PC-3 (cell line): ENCODE results near the gene RIC1. TPM values are rescaled to one million over a fixed set of nuclear protein-coding genes. Genes with fewer than 3 reads are reported as not detected.

Experiments used
- ATAC-seq: fragments of 200-7000 bp; cut with Tn5 transposase; 2 replicates; pipeline ENCODE4 v1.9.1; 2020; ENCODE audit warnings: mild to moderate bottlenecking, moderate library complexity
- BruUV-seq: library from RNA; stranded (reverse); fragments of 400-500 nt; replicated peaks from 2 replicates; lab custom pipeline; 2021; lab: Mats Ljungman, UMichigan
- CTCF ChIA-PET: fragments of 300-600 bp; sonication (Branson Sonifier 250); formaldehyde crosslinking; loops from one replicate; lab custom pipeline; 2022; ENCODE audit warnings: antibody characterized with exemption; lab: Charles Lee
- POLR2A ChIA-PET: fragments of 300-600 bp; sonication (Branson Sonifier 250); formaldehyde crosslinking; loops from one replicate; lab custom pipeline; 2022; ENCODE audit warnings: antibody characterized with exemption; ENCODE audit not compliant: unreplicated experiment; lab: Charles Lee
- DNase-seq: peaks from one replicate; pipeline ENCODE4 v3.0.0-alpha.2; 2015
- H2AFZ ChIP-seq: fragments of 300-600 bp; sonication (generic); 2 replicates; pipeline ENCODE4 v1.6.0; 2016; ENCODE audit warnings: antibody characterized with exemption, low read length
- H3F3A ChIP-seq: fragments of 300-600 bp; sonication (generic); one replicate; pipeline ENCODE4 v1.6.0; 2017; ENCODE audit warnings: antibody characterized with exemption, low read length, control low read depth, mild to moderate bottlenecking; ENCODE audit not compliant: unreplicated experiment
- H3K27ac ChIP-seq: fragments of 300-600 bp; sonication (generic); 2 replicates; pipeline ENCODE4 v1.5.1; 2016; ENCODE audit warnings: mild to moderate bottlenecking, low read length
- H3K27me3 ChIP-seq: fragments of 300-600 bp; sonication (generic); 2 replicates; pipeline ENCODE4 v1.6.1; 2016; ENCODE audit warnings: low read length, mixed read lengths
- H3K36me3 ChIP-seq: fragments of 300-600 bp; sonication (generic); 2 replicates; pipeline ENCODE4 v1.6.1; 2016; ENCODE audit warnings: low read depth, mixed run types, low read length, mixed read lengths
- H3K4me1 ChIP-seq: fragments of 300-600 bp; sonication (generic); 2 replicates; pipeline ENCODE4 v1.5.1; 2016; ENCODE audit warnings: low read length; ENCODE audit not compliant: insufficient read depth
- H3K4me2 ChIP-seq: fragments of 300-600 bp; sonication (generic); 2 replicates; pipeline ENCODE4 v1.6.0; 2016; ENCODE audit warnings: low read length
- H3K4me3 ChIP-seq: fragments of 300-600 bp; sonication (generic); 2 replicates; pipeline ENCODE4 v1.5.1; 2016; ENCODE audit warnings: mild to moderate bottlenecking, low read length, mixed read lengths
- H3K79me2 ChIP-seq: fragments of 300-600 bp; sonication (generic); 2 replicates; pipeline ENCODE4 v1.6.1; 2017; ENCODE audit warnings: low read length, mixed read lengths
- H3K9ac ChIP-seq: fragments of 300-600 bp; sonication (generic); 2 replicates; pipeline ENCODE4 v1.6.0; 2016; ENCODE audit warnings: mild to moderate bottlenecking, low read length
- H3K9me2 ChIP-seq: fragments of 300-600 bp; sonication (generic); replicated peaks from 2 replicates; pipeline ENCODE4 v1.6.1; 2016; ENCODE audit warnings: mixed run types, low read length, mixed read lengths
- H3K9me3 ChIP-seq: fragments of 300-600 bp; sonication (generic); 2 replicates; pipeline ENCODE4 v1.6.1; 2016; ENCODE audit warnings: low read length, mixed read lengths
- H4K20me1 ChIP-seq: fragments of 300-600 bp; sonication (generic); 2 replicates; pipeline ENCODE4 v1.6.1; 2016; ENCODE audit warnings: low read length, mixed read lengths
- EZH2 ChIP-seq: fragments of 300-600 bp; sonication (generic); IDR thresholded peaks from one replicate; pipeline ENCODE4 v1.6.1; 2017; ENCODE audit warnings: antibody characterized with exemption, mild to moderate bottlenecking, low read length; ENCODE audit not compliant: unreplicated experiment
- EZH2phosphoT487 ChIP-seq: fragments of 300-600 bp; sonication (generic); IDR thresholded peaks from 2 replicates; pipeline ENCODE4 v1.6.1; 2018; ENCODE audit warnings: mild to moderate bottlenecking, antibody characterized with exemption, low read length, borderline replicate concordance
- intact Hi-C: fragments of 100-400 bp; cut with micrococcal nuclease; formaldehyde crosslinking; loops from 2 replicates; pipeline ENCODE4 v1.9.0; 2023
- total RNA-seq: library from RNA; depleted of rRNA; stranded (reverse); fragments of >200 nt; gene quantifications from 2 replicates; pipeline ENCODE4 v1.2.3, GENCODE V29; 2014
- TF ChIP-seq, protein P1 (sequence below): fragments of 300-600 bp; sonication (generic); conservative IDR thresholded peaks from 2 replicates; pipeline ENCODE4 v1.5.1; 2017; ENCODE audit warnings: antibody characterized with exemption, low read depth, mild to moderate bottlenecking, low read length

RIC1 gene
- total RNA-seq, 1 experiment from 2014 or later = 16.0 TPM

DNA sequence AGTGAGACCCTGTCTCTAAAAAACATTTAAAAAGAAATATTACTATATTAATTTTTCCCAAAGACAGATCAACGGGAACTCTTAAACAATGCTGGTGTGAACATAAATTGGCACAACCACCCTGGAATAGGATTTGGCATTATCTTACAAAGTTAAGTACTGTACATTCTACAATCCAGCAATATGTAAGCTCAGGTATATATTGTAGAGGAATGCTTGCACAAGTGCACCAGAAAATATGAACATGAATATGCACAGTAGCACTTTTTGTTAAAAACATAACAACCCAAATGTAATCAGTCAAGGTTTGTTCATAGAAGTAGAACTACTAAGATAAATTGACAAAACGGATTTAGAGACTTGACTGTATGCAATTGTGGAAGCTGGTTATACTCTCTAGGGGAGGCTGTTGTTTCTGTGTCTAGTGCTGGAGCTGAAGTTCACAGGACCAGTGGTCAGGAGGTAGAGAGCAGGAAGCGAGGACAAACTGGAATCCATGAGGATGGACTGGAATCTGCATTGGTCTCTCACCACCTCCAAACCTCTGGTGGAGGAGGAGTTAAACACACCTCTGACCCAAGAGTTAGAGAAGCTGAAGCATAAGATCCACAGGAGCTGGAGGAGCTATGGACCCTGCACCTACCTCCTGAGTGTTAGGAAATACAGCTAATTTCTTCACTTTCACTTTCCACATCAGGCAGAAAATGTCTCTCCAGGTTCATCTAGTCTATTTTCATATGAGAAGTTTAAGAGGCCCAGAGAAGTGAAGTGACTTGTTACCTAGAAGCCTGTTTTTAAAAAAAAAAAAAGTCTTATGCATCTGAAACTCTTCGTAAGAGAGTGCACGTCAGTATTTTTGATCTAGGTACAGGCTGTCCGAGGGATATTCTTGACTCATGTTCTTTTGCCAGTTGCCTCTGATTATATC is 20.3 kb upstream of the RIC1 start:
- Histone ChIP-seq H3K9ac (no peak overlapping the region), H3K4me1 (no peaks in the 10 kb centered on the region), H3K27ac (no peak overlapping the region), H3F3A (no peaks in the 10 kb centered on the region), H4K20me1 (no peaks in the 10 kb centered on the region), H3K9me2 (no peaks in the 10 kb centered on the region), H3K36me3 (no peaks in the 10 kb centered on the region), H3K79me2 (no peaks in the 10 kb centered on the region), H3K4me3 (no peak overlapping the region), H3K4me2 (no peak overlapping the region), H2AFZ (no peak overlapping the region), H3K27me3 (no peaks in the 10 kb centered on the region), H3K9me3 (no peaks in the 10 kb centered on the region)
- TF ChIP-seq, protein P1, sequence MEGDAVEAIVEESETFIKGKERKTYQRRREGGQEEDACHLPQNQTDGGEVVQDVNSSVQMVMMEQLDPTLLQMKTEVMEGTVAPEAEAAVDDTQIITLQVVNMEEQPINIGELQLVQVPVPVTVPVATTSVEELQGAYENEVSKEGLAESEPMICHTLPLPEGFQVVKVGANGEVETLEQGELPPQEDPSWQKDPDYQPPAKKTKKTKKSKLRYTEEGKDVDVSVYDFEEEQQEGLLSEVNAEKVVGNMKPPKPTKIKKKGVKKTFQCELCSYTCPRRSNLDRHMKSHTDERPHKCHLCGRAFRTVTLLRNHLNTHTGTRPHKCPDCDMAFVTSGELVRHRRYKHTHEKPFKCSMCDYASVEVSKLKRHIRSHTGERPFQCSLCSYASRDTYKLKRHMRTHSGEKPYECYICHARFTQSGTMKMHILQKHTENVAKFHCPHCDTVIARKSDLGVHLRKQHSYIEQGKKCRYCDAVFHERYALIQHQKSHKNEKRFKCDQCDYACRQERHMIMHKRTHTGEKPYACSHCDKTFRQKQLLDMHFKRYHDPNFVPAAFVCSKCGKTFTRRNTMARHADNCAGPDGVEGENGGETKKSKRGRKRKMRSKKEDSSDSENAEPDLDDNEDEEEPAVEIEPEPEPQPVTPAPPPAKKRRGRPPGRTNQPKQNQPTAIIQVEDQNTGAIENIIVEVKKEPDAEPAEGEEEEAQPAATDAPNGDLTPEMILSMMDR = no peak
- TF ChIP-seq EZH2phosphoT487 (no peak), EZH2 (no peak)
- no TSS peak for BruUV-seq
- POLR2A ChIA-PET = no interaction called here
- CTCF ChIA-PET = no interaction called here
- ATAC-seq (no peak), DNase-seq (no peak)
- intact Hi-C loops = no loop called here

DNA sequence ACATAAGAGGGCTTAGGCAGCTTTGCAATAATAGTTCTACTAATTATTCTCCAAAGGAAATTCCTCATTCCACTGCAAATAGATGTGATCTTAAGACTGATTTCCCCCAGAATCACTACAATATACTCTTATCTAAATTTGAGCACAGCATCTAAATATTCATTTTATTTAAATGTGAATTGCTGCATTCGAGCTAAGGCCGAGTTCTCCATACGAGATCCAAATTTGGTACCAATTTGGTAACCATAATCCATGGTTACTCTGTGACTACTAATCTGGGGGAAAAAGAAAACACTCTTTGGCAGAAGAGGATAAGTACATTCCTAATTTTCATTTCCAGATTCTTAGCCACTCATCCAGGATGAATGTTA is 19.7 kb upstream of the RIC1 start:
- no peak overlapping the region for H3K4me2 ChIP-seq
- H2AFZ ChIP-seq = no peak overlapping the region
- no peak overlapping the region for H3K4me3 ChIP-seq
- ChIA-PET CTCF (no interaction called here), POLR2A (no interaction called here)
- BruUV-seq = no TSS peak
- no peaks in the 10 kb centered on the region for H3K9me3 ChIP-seq
- TF ChIP-seq EZH2phosphoT487 (no peak), EZH2 (no peak)
- TF ChIP-seq, protein P1 = no peak
- H3K27ac ChIP-seq = no peak overlapping the region
- intact Hi-C loops = no loop called here
- H3K27me3 ChIP-seq = no peaks in the 10 kb centered on the region
- H3F3A ChIP-seq = no peaks in the 10 kb centered on the region
- no peak overlapping the region for H3K9ac ChIP-seq
- no peaks in the 10 kb centered on the region for H3K79me2 ChIP-seq
- DNase-seq (no peak), ATAC-seq (no peak)
- H3K36me3 ChIP-seq = no peaks in the 10 kb centered on the region
- H3K9me2 ChIP-seq = no peaks in the 10 kb centered on the region
- H3K4me1 ChIP-seq = no peaks in the 10 kb centered on the region
- H4K20me1 ChIP-seq = no peaks in the 10 kb centered on the region

DNA sequence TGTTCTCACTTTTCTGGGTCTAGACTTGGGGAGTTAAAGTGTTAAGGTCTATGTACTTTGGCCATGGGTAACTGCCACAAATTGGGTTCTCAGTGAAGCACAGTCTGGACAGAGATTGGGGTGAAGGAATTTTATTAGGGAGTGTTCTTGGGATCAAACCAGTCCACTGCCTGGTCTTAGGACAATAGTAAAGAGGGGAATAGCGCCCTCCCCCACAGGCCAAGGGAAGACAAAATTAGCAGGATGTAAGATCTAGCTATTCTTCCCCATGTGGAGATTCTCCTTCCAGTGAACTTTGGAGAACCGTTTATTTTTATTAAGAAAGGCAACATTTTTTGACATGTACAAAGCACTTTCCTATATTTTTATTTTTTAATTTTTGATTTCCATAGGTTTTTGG is 18.4 kb upstream of the RIC1 start:
- DNase-seq (no peak), ATAC-seq (no peak)
- Histone ChIP-seq H4K20me1 (no peaks in the 10 kb centered on the region), H3K9me3 (no peaks in the 10 kb centered on the region), H3K4me3 (no peak overlapping the region), H3K4me2 (no peak overlapping the region), H3K27me3 (no peaks in the 10 kb centered on the region), H2AFZ (no peak overlapping the region), H3K79me2 (no peaks in the 10 kb centered on the region), H3K9ac (no peak overlapping the region), H3K4me1 (no peaks in the 10 kb centered on the region), H3K36me3 (no peaks in the 10 kb centered on the region), H3K27ac (no peak overlapping the region), H3K9me2 (no peaks in the 10 kb centered on the region), H3F3A (no peaks in the 10 kb centered on the region)
- intact Hi-C loops = no loop called here
- TF ChIP-seq EZH2phosphoT487 (no peak), EZH2 (no peak)
- TF ChIP-seq, protein P1 = no peak
- ChIA-PET POLR2A (no interaction called here), CTCF (no interaction called here)
- no TSS peak for BruUV-seq
